NCI-H1417 treated with DMSO at 0.1 percent for 48 hours (cell line): ENCODE results near the gene ZSCAN10.

Source experiments
- DNase-seq: peaks from one replicate; lab custom pipeline; 2025; lab: John Stamatoyannopoulos, UW

ZSCAN10 gene

GRCh38 chr16:3112058-3112880, 13.2 kb upstream of the ZSCAN10 start, which contains the start of gene ZNF205:
Gene ZNF205 (plus strand): TSS chr16:3112586. CDS start chr16:3113431, 845 bp downstream.
- DNase-seq, result peak; percentile 39

- peak; percentile 63 for DNase-seq
Measured at GRCh38 chr16:3106205-3106928, 7.3 kb upstream of the ZSCAN10 start.

- DNase-seq, result no peak
Measured at GRCh38 chr16:3101841-3102470, 2.9 kb upstream of the ZSCAN10 start.

DNA sequence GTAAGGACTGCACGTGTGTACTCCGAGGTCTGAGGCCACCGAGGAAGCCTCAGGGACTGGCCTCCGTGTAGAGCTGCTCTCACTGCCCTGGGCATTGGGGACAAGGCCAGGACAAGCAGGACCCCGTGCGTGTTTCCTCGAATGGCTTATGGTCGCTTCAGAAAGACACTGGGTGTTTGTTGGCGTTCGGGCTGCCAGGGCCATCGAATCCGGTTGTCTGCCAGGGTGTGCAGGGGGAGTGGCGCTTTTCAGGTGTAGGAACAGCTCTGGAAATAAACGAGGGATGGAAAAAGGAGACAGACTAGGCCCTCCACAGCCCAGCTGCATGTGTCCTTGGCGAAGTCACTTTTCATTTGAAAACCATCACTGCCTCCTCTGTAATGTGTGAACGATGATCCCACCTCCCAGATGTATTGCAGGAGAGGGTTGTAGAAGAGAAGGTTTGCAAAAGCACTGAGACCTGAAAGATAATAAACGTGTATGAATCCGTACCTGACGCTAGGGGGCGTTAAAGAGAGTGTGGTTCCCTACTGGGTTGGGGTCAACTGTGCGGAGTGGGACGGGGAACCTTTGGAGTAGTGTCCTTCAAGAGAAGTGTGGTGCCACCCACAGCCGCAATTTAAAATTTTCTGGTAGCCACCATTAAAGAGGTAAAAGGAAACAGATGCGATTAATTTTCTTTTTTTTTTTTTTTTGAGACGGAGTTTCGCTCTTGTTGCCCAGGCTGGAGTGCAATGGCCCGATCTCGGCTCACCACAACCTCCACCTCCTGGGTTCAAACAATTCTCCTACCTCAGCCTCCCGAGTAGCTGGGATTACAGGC, 2.1 kb upstream of the ZSCAN10 start:
- DNase-seq, result no peak

- DNase-seq, result no peak
Measured at GRCh38 chr16:3099732-3100499, 822 bp upstream of the ZSCAN10 start.

- DNase-seq, result no peak
Measured at GRCh38 chr16:3099395-3099731, 269 bp upstream of the ZSCAN10 start.

GRCh38 chr16:3097266-3097665, 1.8 kb downstream of the ZSCAN10 start:
- no peak for DNase-seq

GRCh38 chr16:3096362-3096761, 2.7 kb downstream of the ZSCAN10 start:
- no peak for DNase-seq

GRCh38 chr16:3095869-3096268, 3.2 kb downstream of the ZSCAN10 start:
- DNase-seq, result no peak

DNA sequence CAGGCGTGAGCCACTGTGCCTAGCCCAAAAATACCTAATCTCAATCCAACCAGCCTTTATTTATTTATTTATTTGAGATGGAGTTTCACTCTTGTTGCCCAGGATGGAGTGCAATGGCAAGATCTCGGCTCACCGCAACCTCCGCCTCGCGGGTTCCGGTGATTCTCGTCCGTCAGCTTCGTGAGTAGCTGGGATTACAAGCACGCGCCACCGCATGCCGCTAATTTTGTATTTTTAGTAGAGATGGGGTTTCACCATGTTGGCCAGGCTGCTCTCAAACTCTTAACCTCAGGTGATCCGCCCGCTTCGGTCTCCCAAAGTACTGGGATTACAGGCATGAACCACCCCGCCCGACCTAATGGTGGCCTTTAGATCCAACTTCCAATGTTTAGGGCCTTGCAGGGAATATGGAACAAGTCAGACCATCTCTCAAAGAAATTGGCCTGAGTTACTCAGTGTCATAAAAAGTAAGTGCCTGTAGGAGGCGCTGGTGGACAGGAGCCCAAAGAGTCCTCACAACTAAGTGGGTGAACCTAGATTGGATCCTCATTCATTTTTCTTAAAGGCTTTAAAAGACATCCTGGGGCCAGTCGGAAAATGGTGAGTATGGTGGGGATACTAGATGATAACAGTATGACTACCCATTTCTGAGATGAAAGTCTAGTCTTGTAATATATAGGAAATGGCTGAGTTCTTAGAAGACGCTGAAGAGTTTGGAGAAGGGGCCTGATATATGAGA, 4.6 kb downstream of the ZSCAN10 start:
- DNase-seq, result no peak

GRCh38 chr16:3092501-3092941, 6.6 kb downstream of the ZSCAN10 start:
- no peak for DNase-seq

GRCh38 chr16:3091551-3091950, 7.5 kb downstream of the ZSCAN10 start:
- DNase-seq, result no peak

DNA sequence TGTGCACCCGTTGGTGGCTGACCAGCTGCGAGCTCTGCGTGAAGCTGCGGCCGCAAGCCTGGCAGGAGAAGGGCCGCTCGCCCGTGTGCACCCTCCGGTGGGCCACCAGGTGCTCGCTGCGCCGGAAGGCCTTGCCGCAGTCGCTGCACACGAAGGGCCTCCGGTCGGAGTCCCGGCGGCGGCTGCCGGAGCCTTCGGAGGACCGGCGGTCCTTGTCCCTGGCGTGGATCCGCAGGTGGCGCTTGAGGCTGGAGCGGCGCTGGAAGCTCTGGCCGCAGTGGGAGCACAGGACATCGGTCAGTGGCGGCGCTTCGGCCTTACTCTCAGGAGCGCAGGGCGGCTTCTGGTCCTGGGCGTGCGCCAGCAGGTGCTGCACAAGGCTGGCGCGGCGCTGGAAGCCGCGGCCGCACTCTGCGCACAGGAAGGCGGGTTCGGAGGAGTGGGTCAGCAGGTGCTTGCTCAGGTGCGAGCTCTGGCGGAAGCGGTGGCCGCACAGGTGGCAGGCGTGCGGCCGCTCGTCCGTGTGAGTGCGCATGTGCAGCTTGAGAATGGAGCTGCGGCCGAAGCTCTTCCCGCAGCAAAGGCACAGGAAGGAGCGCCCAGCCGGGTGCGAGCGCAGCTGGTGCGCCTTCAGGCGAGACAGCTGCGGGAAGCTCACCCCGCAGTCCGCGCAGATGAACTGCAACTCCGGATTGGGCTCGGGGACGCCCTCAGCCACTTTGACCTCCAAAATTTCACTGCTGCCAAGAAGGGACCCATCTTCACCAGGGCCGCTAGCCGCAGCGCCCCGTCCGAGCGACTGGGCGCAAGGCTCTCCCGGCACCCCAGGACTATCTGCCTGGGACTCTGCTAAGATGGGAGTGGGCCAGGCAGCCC, 9.1 kb downstream of the ZSCAN10 start:
- DNase-seq, result peak; percentile 39

DNA sequence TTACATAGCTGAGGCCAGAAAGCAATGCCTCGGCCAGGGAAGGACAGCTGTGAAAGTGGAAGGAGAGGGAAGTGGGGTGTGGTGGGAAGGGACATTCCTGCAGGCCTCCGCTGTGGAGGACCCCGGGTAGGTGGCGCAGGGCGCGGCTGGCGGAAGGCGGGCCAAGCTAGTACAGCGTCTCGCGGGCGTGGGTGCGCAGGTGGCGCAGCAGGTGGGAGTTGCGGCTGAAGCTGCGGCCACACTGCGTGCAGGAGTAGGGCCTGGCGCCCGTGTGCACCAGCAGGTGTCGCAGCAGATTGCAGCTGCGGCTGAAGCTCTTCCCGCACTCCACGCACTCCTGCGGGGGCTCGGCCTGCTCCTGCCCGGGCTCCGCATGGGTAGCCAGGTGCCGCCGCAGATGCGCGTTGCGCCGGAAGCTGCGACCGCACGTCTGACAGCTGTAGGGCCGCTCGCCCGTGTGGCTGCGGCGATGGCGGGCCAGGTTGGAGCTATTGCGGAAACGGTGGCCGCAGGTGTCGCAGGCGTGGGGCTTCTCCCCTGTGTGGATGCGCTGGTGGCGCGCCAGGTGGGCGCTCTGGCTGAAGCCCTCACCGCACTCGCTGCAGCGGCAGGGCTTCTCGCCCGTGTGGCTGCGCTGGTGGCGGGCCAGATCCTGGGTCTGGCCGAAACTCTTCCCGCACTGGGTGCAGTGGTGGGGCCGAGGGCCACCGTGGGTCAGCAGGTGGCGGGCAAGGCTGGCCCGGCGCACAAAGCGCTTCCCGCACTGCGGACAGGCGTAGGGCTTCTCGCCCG, 10.0 kb downstream of the ZSCAN10 start:
- DNase-seq, result no peak

GRCh38 chr16:3088450-3088849, 10.6 kb downstream of the ZSCAN10 start:
- DNase-seq, result no peak

GRCh38 chr16:3087243-3088235, 11.6 kb downstream of the ZSCAN10 start:
- no peak for DNase-seq

GRCh38 chr16:3086596-3087242, 12.4 kb downstream of the ZSCAN10 start:
- no peak for DNase-seq
